Spleen (tissue), 11 donors: ENCODE results near the gene C1orf232. TPM values are rescaled to one million over a fixed set of nuclear protein-coding genes. Genes with fewer than 3 reads are reported as not detected.

ENCODE experiments used
- DNase-seq: peaks from one replicate; pipeline ENCODE4 v3.0.0-alpha.2; 2020
- H3K27ac ChIP-seq, 8 donors: fragments of 200-600 bp; sonication (generic) in 7 of 8; 1 replicate in 4 of 8; 2 replicates in 4 of 8; pipeline versions ENCODE4 v1.5.0 to v1.8.0; 2016 to 2021; ENCODE audit warnings: inconsistent platforms in 4 of 8, mild to moderate bottlenecking in 4 of 8, moderate library complexity in 1 of 8
- H3K27me3 ChIP-seq, 7 donors: fragments of 200-600 bp; sonication (generic) in 6 of 7; replicated peaks in 1 of 7; 1 replicate in 4 of 7; 2 replicates in 3 of 7; pipeline versions ENCODE4 v1.5.0 to v1.8.0; 2016 to 2021; ENCODE audit warnings: inconsistent platforms in 3 of 7, mild to moderate bottlenecking in 1 of 7
- H3K36me3 ChIP-seq, 6 donors: fragments of 200-600 bp; sonication (generic) in 5 of 6; 1 replicate in 4 of 6; 2 replicates in 2 of 6; pipeline versions ENCODE4 v1.5.0 to v1.8.0; 2016 to 2021; ENCODE audit warnings: inconsistent platforms in 2 of 6
- H3K4me1 ChIP-seq, 6 donors: fragments of 200-600 bp; sonication (generic) in 5 of 6; 1 replicate in 3 of 6; 2 replicates in 3 of 6; pipeline versions ENCODE4 v1.5.0 to v1.8.0; 2016 to 2021; ENCODE audit warnings: inconsistent platforms in 3 of 6
- H3K4me3 ChIP-seq, 8 donors: fragments of 200-600 bp; sonication (generic) in 7 of 8; 1 replicate in 4 of 8; 2 replicates in 4 of 8; pipeline versions ENCODE4 v1.5.0 to v1.8.0; 2016 to 2021; ENCODE audit warnings: inconsistent platforms in 4 of 8, mild to moderate bottlenecking in 4 of 8, moderate library complexity in 2 of 8
- H3K9me3 ChIP-seq, 8 donors: fragments of 200-600 bp; sonication (generic) in 7 of 8; 1 replicate in 4 of 8; 2 replicates in 4 of 8; pipeline versions ENCODE4 v1.5.0 to v1.8.0; 2016 to 2021; ENCODE audit warnings: inconsistent platforms in 4 of 8
- POLR2A ChIP-seq, 3 donors: fragments of 450-650 bp; IDR thresholded peaks; one replicate each; pipeline ENCODE4 v1.5.1; 2017; ENCODE audit warnings: antibody characterized with exemption in 3 of 3, mild to moderate bottlenecking in 1 of 3
- POLR2AphosphoS5 ChIP-seq, 3 donors: sonication (generic); formaldehyde crosslinking; IDR thresholded peaks; one replicate each; pipeline ENCODE4 v1.5.1; 2017; ENCODE audit warnings: antibody characterized with exemption in 3 of 3
- WGBS, 5 donors: extraction: QIAGEN DNeasy Blood & Tissue Kit in 3 of 5; methylation state at CpG; one replicate each; pipeline versions ENCODE4 v1.1.5 to v1.1.7; 2013 to 2018; 5-methylcytosine and 5-hydroxymethylcytosine counted together
- intact Hi-C: fragments of 100-400 bp; cut with DNase I; formaldehyde crosslinking; loops from one replicate; pipeline ENCODE4 v1.15.0; 2023; ENCODE audit warnings: low total_unique reads
- polyA plus RNA-seq, 3 donors: library from polyadenylated mRNA; stranded (reverse); fragments of 200-250 nt; gene quantifications; one replicate each; pipeline ENCODE4 v1.2.1, GENCODE V29; 2013
- total RNA-seq, 7 donors: library from RNA; depleted of rRNA in 3 of 7; stranded (reverse); fragments of >200 nt in 3 of 7; fragmentation: NEBNext Ultra II Directional in 4 of 7; extraction: Animal tissue kit (Norgen Biotek cat#: 25700) in 4 of 7; gene quantifications; one replicate each; pipeline versions ENCODE4 v1.1.0 to v1.2.1, GENCODE V29; 2016 to 2021
- TF ChIP-seq, protein P1 (sequence below), 11 experiments: fragments of 200-600 bp in 7 of 11; fragments of 450-650 bp in 4 of 11; sonication (generic) in 4 of 11; IDR thresholded peaks in 8 of 11; conservative IDR thresholded peaks in 3 of 11; 1 replicate in 7 of 11; 2 replicates in 4 of 11; pipeline versions ENCODE4 v1.4.0 to v1.8.0; 2016 to 2021; ENCODE audit warnings: antibody characterized with exemption in 11 of 11, inconsistent platforms in 4 of 11, mild to moderate bottlenecking in 1 of 11
- donor health status: healthy with polysubstance abuse.
- donor health status: DM: no; HTN: no; CAD: no; lungs with moderate emphysema.
- donor health status: DM: no; HTN: no; CAD: no.
- donor health status: Bipolar disorder and iron deficiency.
- donor health status: healthy.
- donor health status: DM: no; HTN: no; CAD: no.
- donor health status: DM: yes; HTN: yes; CAD: no.

Gene C1orf232
- total and polyA plus RNA-seq, 10 donors: not detected

DNA sequence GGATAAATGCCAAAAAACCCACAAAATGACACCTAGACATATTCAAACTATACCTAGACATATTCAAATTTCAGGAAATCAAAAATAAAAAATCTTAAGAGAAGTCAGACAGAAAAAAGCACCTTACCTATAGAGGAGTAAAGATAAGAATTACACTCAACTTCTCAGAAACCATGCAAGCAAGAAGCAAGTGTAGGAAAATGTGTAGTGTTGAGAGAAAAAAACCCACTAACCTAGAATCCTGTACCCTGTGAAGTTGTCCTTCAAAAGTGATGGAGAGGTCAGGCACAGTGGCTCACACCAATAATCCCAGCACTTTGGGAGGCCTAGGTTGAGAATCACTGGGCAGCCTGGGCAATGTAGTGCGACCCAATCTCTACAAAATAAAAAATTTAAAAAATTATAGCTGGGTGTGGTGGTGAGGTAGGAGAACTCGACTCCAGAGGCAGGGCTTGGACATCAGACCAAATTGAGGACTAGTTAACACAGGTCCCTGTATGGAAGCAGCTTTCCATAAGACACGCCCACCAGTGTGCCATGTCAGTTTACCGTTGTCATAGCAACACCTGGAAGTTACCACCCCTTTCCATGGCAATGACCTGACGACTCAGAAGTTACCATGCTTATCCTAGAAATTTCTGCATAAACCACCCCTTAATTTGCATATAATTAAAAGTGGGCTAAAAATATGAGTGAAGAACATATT lies 36.5 kb downstream of the C1orf232 start:
- H3K27me3 ChIP-seq: no peaks in the 10 kb centered on the region
- peaks cover 0 to 10% (median 0%) of the 10 kb centered on the region in 8 donors for H3K9me3 ChIP-seq
- DNase-seq: no peak
- no peaks in the 10 kb centered on the region for H3K36me3 ChIP-seq
- TF ChIP-seq POLR2AphosphoS5 (IDR thresholded peaks at IDR 0.05): no peak
- no peak for TF ChIP-seq POLR2A (IDR thresholded peaks at IDR 0.05)
- TF ChIP-seq, protein P1, sequence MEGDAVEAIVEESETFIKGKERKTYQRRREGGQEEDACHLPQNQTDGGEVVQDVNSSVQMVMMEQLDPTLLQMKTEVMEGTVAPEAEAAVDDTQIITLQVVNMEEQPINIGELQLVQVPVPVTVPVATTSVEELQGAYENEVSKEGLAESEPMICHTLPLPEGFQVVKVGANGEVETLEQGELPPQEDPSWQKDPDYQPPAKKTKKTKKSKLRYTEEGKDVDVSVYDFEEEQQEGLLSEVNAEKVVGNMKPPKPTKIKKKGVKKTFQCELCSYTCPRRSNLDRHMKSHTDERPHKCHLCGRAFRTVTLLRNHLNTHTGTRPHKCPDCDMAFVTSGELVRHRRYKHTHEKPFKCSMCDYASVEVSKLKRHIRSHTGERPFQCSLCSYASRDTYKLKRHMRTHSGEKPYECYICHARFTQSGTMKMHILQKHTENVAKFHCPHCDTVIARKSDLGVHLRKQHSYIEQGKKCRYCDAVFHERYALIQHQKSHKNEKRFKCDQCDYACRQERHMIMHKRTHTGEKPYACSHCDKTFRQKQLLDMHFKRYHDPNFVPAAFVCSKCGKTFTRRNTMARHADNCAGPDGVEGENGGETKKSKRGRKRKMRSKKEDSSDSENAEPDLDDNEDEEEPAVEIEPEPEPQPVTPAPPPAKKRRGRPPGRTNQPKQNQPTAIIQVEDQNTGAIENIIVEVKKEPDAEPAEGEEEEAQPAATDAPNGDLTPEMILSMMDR (IDR thresholded peaks at IDR 0.05 in 8 of 11, conservative IDR thresholded peaks at IDR 0.05 in 3 of 11): no peak
- 81 to 89% (median 86%) methylated on average over 5 of the region's 5 CpGs for WGBS, 5 donors
- H3K27ac ChIP-seq: no peak overlapping the region
- H3K4me3 ChIP-seq: no peak overlapping the region
- intact Hi-C loops: no loop called here
- peaks cover 0 to 13% (median 7%) of the 10 kb centered on the region in 6 donors for H3K4me1 ChIP-seq

DNA sequence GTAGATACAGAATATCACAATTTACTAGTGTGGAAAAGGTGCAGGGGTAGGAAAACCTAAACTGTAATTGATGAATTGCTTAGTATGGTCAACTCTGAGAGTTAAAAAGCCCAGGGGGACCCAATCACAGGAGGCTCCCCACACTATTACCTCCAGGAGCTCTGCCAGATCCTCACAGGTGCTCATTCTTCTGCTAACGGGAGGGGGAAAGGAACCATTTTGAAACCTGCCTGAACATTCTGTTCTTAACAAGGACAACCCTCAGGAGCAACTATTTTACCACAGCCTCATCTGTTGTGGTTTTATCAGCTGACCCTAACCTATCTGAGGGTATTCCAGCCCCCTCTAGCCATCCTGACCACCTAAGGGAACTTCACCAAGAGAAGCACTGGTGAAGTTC lies 38.1 kb downstream of the C1orf232 start:
- H3K9me3 ChIP-seq: peaks cover 0 to 10% (median 0%) of the 10 kb centered on the region in 8 donors
- no peaks in the 10 kb centered on the region for H3K36me3 ChIP-seq
- H3K4me1 ChIP-seq: peaks cover 0 to 29% (median 23%) of the 10 kb centered on the region in 6 donors
- no peak for DNase-seq
- H3K27me3 ChIP-seq: no peaks in the 10 kb centered on the region
- 65 to 89% (median 71%) methylated on average over 1 of the region's 1 CpG for WGBS, 5 donors
- no peak overlapping the region for H3K4me3 ChIP-seq
- H3K27ac ChIP-seq: no peak overlapping the region
- intact Hi-C loops: no loop called here
- TF ChIP-seq, protein P1 (IDR thresholded peaks at IDR 0.05 in 8 of 11, conservative IDR thresholded peaks at IDR 0.05 in 3 of 11): no peak
- TF ChIP-seq POLR2AphosphoS5 (IDR thresholded peaks at IDR 0.05) (no peak), POLR2A (IDR thresholded peaks at IDR 0.05) (no peak)

DNA sequence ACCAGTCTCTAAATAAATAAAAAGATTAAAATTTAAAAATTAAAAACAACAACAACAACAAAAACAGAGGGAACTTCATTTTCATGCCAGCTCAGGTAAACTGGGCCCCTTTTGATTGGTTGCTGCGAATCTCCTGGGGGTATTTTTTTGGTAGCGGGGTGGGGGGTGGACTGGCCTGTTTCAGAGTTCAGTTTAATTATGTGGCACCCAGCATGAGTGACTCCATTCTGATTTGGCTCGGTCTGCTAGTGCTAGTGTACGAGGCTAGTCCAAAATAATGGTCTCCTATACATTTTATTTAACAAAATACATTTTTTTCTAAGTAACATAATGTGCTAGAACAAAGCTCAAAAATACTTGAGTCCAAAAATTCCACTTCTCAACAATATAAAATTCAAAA lies 39.0 kb downstream of the C1orf232 start:
- no peaks in the 10 kb centered on the region for H3K36me3 ChIP-seq
- no peak overlapping the region for H3K27ac ChIP-seq
- WGBS, 5 donors: 86 to 98% (median 94%) methylated on average over 4 of the region's 4 CpGs
- H3K4me3 ChIP-seq: no peak overlapping the region
- no peaks in the 10 kb centered on the region for H3K27me3 ChIP-seq
- no peak for TF ChIP-seq POLR2AphosphoS5 (IDR thresholded peaks at IDR 0.05)
- TF ChIP-seq POLR2A (IDR thresholded peaks at IDR 0.05): no peak
- TF ChIP-seq, protein P1 (IDR thresholded peaks at IDR 0.05 in 8 of 11, conservative IDR thresholded peaks at IDR 0.05 in 3 of 11): no peak
- intact Hi-C loops: no loop called here
- no peak for DNase-seq
- H3K9me3 ChIP-seq: peaks cover 0 to 4% (median 0%) of the 10 kb centered on the region in 8 donors
- H3K4me1 ChIP-seq: peaks cover 0 to 38% (median 28%) of the 10 kb centered on the region in 6 donors
